GM12878 (cell line): Measurements from ENCODE around the gene SLCO3A1.

Experiments used
- CBX3 ChIP-seq: fragments of 200-600 bp; sonication (generic); IDR thresholded peaks from 2 replicates; pipeline ENCODE4 v1.6.1; 2016; ENCODE audit warnings: low read depth, borderline replicate concordance
- CHD2 ChIP-seq: IDR thresholded peaks from 2 replicates; pipeline ENCODE4 v1.6.1; 2011; ENCODE audit warnings: low read depth, low read length, improper control_type of control experiment, borderline replicate concordance
- EZH2 ChIP-seq: IDR thresholded peaks from 2 replicates; pipeline ENCODE4 v1.6.1; 2012; ENCODE audit warnings: low read depth, mild to moderate bottlenecking, control low read depth, inconsistent platforms, low read length, borderline replicate concordance; ENCODE audit not compliant: control insufficient read depth
- POLR2AphosphoS2 ChIP-seq: IDR thresholded peaks from 2 replicates; pipeline ENCODE4 v1.6.1; 2011; ENCODE audit warnings: low read depth, mild to moderate bottlenecking, low read length, improper control_type of control experiment, moderate library complexity
- RFX5 ChIP-seq: IDR thresholded peaks from 2 replicates; pipeline ENCODE4 v1.6.1; 2011; ENCODE audit warnings: low read depth, low read length, improper control_type of control experiment
- SIN3A ChIP-seq: IDR thresholded peaks from 2 replicates; pipeline ENCODE4 v1.6.1; 2012; ENCODE audit warnings: low read depth, low read length, improper control_type of control experiment
- USF2 ChIP-seq: IDR thresholded peaks from 2 replicates; pipeline ENCODE4 v1.6.1; 2011; ENCODE audit warnings: low read depth, low read length, improper control_type of control experiment, borderline replicate concordance
- YY1 ChIP-seq: IDR thresholded peaks from 2 replicates; pipeline ENCODE4 v1.6.1; 2011; ENCODE audit warnings: low read depth, mild to moderate bottlenecking, low read length
- ZNF274 ChIP-seq: IDR thresholded peaks from one replicate; pipeline ENCODE4 v1.8.0; 2011; ENCODE audit not compliant: insufficient read length, insufficient read depth

- no peak for TF ChIP-seq YY1
- TF ChIP-seq POLR2AphosphoS2 = no peak
- no peak for TF ChIP-seq EZH2
- no peak for TF ChIP-seq ZNF274
- TF ChIP-seq CHD2 = no peak
- TF ChIP-seq USF2 = no peak
- TF ChIP-seq CBX3 = no peak
- no peak for TF ChIP-seq SIN3A
- TF ChIP-seq RFX5 = no peak
Measured at GRCh38 chr15:92158426-92158825, 304.9 kb downstream of the SLCO3A1 start.
